B cell (primary cell): ENCODE data around the gene RAB3B. TPM values are rescaled to one million over a fixed set of nuclear protein-coding genes. Genes with fewer than 3 reads are reported as not detected.

ENCODE experiments used
- ATAC-seq: fragments of 200-7000 bp; cut with Tn5 transposase; one replicate; pipeline ENCODE4 v1.10.0; 2021; ENCODE audit warnings: low read depth, mild to moderate bottlenecking, moderate number of reproducible peaks, moderate library complexity
- CTCF ChIA-PET: fragments of 350-600 bp; sonication (Branson Sonifier 250); formaldehyde crosslinking; loops from one replicate; lab custom pipeline; 2021; ENCODE audit warnings: antibody characterized with exemption, inconsistent platforms; lab: Charles Lee
- POLR2A ChIA-PET: fragments of 350-600 bp; sonication (Branson Sonifier 250); formaldehyde crosslinking; loops from one replicate; lab custom pipeline; 2021; ENCODE audit warnings: antibody characterized with exemption; lab: Charles Lee
- DNase-seq: peaks from one replicate; pipeline ENCODE4 v3.0.0; 2013
- H2AFZ ChIP-seq: 2 replicates; pipeline ENCODE4 v1.6.1; 2012; ENCODE audit warnings: mild to moderate bottlenecking, low read depth, low read length; ENCODE audit not compliant: insufficient read depth, poor library complexity, severe bottlenecking
- H3K27ac ChIP-seq, 2 donors: 1 replicate in 1 of 2; 2 replicates in 1 of 2; pipeline ENCODE4 v1.5.1; 2012 to 2013; ENCODE audit warnings: low read length in 2 of 2, mild to moderate bottlenecking in 2 of 2, moderate library complexity in 1 of 2
- H3K27me3 ChIP-seq, 4 experiments: fragments of 200-600 bp in 1 of 4; sonication (generic) in 1 of 4; replicated peaks in 1 of 4; 1 replicate in 2 of 4; 2 replicates in 2 of 4; pipeline versions ENCODE4 v1.6.1 to v1.7.0; 2013 to 2016; ENCODE audit warnings: low read length in 3 of 4, mild to moderate bottlenecking in 2 of 4, mixed read lengths in 1 of 4, moderate library complexity in 1 of 4; ENCODE audit not compliant: insufficient read depth in 4 of 4, control insufficient read depth in 3 of 4; ENCODE audit errors: control extremely low read depth in 1 of 4
- H3K36me3 ChIP-seq, 2 experiments: replicated peaks in 1 of 2; 1 replicate in 1 of 2; 2 replicates in 1 of 2; pipeline versions ENCODE4 v1.6.1 to v1.7.1; 2013; ENCODE audit warnings: low read length in 1 of 2; ENCODE audit not compliant: insufficient read depth in 2 of 2, control insufficient read depth in 1 of 2; ENCODE audit errors: control extremely low read depth in 1 of 2, extremely low read depth in 1 of 2
- H3K4me1 ChIP-seq, 2 donors: fragments of 200-600 bp in 1 of 2; sonication (generic) in 1 of 2; 1 replicate in 1 of 2; 2 replicates in 1 of 2; pipeline versions ENCODE4 v1.5.1 to v1.6.1; 2013 to 2017; ENCODE audit warnings: low read length in 2 of 2; ENCODE audit not compliant: control insufficient read depth in 2 of 2, insufficient read depth in 2 of 2
- H3K4me2 ChIP-seq: replicated peaks from 2 replicates; pipeline ENCODE3; 2012; ENCODE audit warnings: mild to moderate bottlenecking, low read depth, low read length; ENCODE audit not compliant: poor library complexity, severe bottlenecking
- H3K4me3 ChIP-seq, 5 experiments: fragments of 200-600 bp in 1 of 5; sonication (generic) in 1 of 5; 1 replicate in 3 of 5; 2 replicates in 2 of 5; pipeline versions ENCODE4 v1.5.1 to v1.7.0; 2011 to 2016; ENCODE audit warnings: low read length in 4 of 5, mild to moderate bottlenecking in 4 of 5, low read depth in 2 of 5, control low read depth in 1 of 5, moderate library complexity in 1 of 5; ENCODE audit not compliant: insufficient read depth in 1 of 5; ENCODE audit errors: control extremely low read depth in 1 of 5, extremely low read depth in 1 of 5
- H3K79me2 ChIP-seq: fragments of 200-600 bp; sonication (generic); one replicate; pipeline ENCODE4 v1.6.0; 2016; ENCODE audit warnings: low read length; ENCODE audit not compliant: control insufficient read depth, insufficient read depth
- H3K9ac ChIP-seq: fragments of 200-600 bp; sonication (generic); 2 replicates; pipeline ENCODE4 v1.6.1; 2017; ENCODE audit warnings: mild to moderate bottlenecking, low read length, moderate library complexity
- H3K9me3 ChIP-seq, 3 donors: one replicate each; pipeline versions ENCODE4 v1.6.1 to v1.7.1; 2013; ENCODE audit warnings: low read length in 2 of 3; ENCODE audit not compliant: control insufficient read depth in 2 of 3, insufficient read depth in 1 of 3; ENCODE audit errors: control extremely low read depth in 1 of 3
- H4K20me1 ChIP-seq: 2 replicates; pipeline ENCODE4 v1.6.0; 2012; ENCODE audit warnings: mild to moderate bottlenecking, low read length; ENCODE audit not compliant: insufficient read depth, control insufficient read depth, poor library complexity, severe bottlenecking
- H3K27ac Mint-ChIP-seq: one replicate; pipeline ENCODE4 v1.8.0; 2021; ENCODE audit warnings: mixed read lengths
- H3K27me3 Mint-ChIP-seq: one replicate; pipeline ENCODE4 v1.8.0; 2021; ENCODE audit warnings: mixed read lengths
- H3K4me1 Mint-ChIP-seq: one replicate; pipeline ENCODE4 v1.8.0; 2021; ENCODE audit warnings: mixed read lengths
- H3K4me3 Mint-ChIP-seq: one replicate; pipeline ENCODE4 v1.8.0; 2021; ENCODE audit warnings: mixed read lengths
- H3K9me3 Mint-ChIP-seq: one replicate; pipeline ENCODE4 v1.8.0; 2022; ENCODE audit warnings: mixed read lengths; ENCODE audit not compliant: insufficient read depth
- EZH2 ChIP-seq: IDR thresholded peaks from 2 replicates; pipeline ENCODE4 v1.6.1; 2012; ENCODE audit warnings: borderline replicate concordance, low read depth, mild to moderate bottlenecking, moderate library complexity, low read length; ENCODE audit not compliant: insufficient read depth, poor library complexity, severe bottlenecking
- WGBS: methylation state at CpG from one replicate; pipeline ENCODE4 v1.1.5; 2013; ENCODE audit warnings: missing lambda C conversion rate; ENCODE audit not compliant: insufficient coverage; 5-methylcytosine and 5-hydroxymethylcytosine counted together
- intact Hi-C: fragments of 100-400 bp; cut with micrococcal nuclease; formaldehyde crosslinking; loops from one replicate; pipeline ENCODE4 v1.10.0; 2022
- polyA plus RNA-seq: library from polyadenylated mRNA; depleted of rRNA; stranded (reverse); fragments of >200 nt; gene quantifications from 2 replicates; pipeline ENCODE4 v1.2.3, GENCODE V29; 2012
- total RNA-seq, 2 donors: library from RNA; stranded (reverse); fragments of 120-200 nt in 1 of 2; gene quantifications; 1 replicate in 1 of 2; 2 replicates in 1 of 2; pipeline versions ENCODE4 v1.2.3 to v1.2.4, GENCODE V29; 2013 to 2022
- TF ChIP-seq, protein P1 (sequence below): fragments of 200-600 bp; IDR thresholded peaks from one replicate; pipeline ENCODE4 v1.8.0; 2022; ENCODE audit warnings: antibody characterized with exemption, mild to moderate bottlenecking

RAB3B gene
- total and polyA plus RNA-seq, 2 donors (not counting 1 experiment from before 2014, with no cell fraction given), result 0.02 TPM; not detected in 1

DNA sequence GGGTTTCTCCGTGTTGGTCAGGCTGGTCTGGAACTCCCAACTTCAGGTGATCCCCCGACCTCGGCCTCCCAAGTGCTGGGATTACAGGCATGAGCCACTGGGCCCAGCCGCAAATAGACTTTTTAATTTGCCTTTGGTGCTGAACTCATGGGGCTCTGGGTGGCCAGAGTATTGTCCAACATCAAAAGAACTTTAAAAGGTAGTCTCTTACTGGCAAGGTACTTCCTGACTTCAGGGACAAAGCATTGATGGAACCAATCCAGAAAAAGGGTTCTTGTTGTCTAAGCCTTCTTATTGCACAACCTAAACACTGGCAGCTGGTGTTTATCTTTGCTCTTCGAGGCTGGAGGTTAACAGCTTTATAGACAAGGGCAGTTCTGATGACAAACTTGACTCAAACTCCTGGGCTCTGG lies 46.9 kb upstream of the RAB3B start:
- Histone ChIP-seq H3K9me3 (no peaks in the 10 kb centered on the region), H3K27ac (no peak overlapping the region), H3K36me3 (peaks cover 5 to 17% of the 10 kb centered on the region in 2 experiments), H3K79me2 (peaks cover 11% of the 10 kb centered on the region), H2AFZ (no peak overlapping the region), H3K4me2 (no peak overlapping the region), H3K9ac (no peak overlapping the region), H3K4me3 (no peak overlapping the region), H3K27me3 (no peaks in the 10 kb centered on the region), H4K20me1 (peaks cover 7% of the 10 kb centered on the region), H3K4me1 (peaks cover 4 to 12% of the 10 kb centered on the region in 2 donors)
- Mint-ChIP-seq H3K4me1 (peaks cover 15% of the 10 kb centered on the region), H3K9me3 (no peaks in the 10 kb centered on the region), H3K4me3 (no peak overlapping the region), H3K27me3 (no peaks in the 10 kb centered on the region), H3K27ac (no peak overlapping the region)
- DNase-seq (no peak), ATAC-seq (no peak)
- 96% methylated on average over 4 of the region's 5 CpGs for WGBS
- POLR2A ChIA-PET, result no interaction called here
- CTCF ChIA-PET, result interaction anchor here (0.6 to 1.0 kb wide), 2 partner anchors 16 to 143 kb away, joined by 3 read pairs; no protein-coding TSS in a partner anchor
- TF ChIP-seq, protein P1, sequence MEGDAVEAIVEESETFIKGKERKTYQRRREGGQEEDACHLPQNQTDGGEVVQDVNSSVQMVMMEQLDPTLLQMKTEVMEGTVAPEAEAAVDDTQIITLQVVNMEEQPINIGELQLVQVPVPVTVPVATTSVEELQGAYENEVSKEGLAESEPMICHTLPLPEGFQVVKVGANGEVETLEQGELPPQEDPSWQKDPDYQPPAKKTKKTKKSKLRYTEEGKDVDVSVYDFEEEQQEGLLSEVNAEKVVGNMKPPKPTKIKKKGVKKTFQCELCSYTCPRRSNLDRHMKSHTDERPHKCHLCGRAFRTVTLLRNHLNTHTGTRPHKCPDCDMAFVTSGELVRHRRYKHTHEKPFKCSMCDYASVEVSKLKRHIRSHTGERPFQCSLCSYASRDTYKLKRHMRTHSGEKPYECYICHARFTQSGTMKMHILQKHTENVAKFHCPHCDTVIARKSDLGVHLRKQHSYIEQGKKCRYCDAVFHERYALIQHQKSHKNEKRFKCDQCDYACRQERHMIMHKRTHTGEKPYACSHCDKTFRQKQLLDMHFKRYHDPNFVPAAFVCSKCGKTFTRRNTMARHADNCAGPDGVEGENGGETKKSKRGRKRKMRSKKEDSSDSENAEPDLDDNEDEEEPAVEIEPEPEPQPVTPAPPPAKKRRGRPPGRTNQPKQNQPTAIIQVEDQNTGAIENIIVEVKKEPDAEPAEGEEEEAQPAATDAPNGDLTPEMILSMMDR, result no peak
- intact Hi-C loops, result no loop called here

DNA sequence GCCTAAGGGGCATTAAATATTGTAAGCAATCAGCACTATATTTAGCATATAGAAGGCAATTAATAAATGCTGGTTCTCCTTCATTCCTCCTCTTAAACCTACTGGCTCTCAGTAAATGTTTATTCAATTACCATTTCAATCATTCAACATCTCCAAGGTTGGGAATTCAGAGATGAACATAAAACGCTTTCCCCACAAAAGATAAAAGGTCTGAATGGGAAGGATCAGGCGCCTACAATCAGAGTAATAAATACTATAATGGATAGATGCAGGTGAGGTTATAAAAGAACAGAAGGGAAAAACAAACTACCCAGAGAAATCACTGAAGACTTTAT lies 43.5 kb upstream of the RAB3B start:
- no peaks in the 10 kb centered on the region for H3K27me3 Mint-ChIP-seq
- ChIA-PET CTCF (no interaction called here), POLR2A (interaction anchor here (1.5 to 2.2 kb wide), 2 partner anchors 20 to 21 kb away, joined by 5 to 9 read pairs; partner anchors contain the start of gene TXNDC12)
- Histone ChIP-seq H2AFZ (peak overlapping the region; percentile 94), H3K4me1 (peaks cover 16 to 22% of the 10 kb centered on the region in 2 donors), H3K9ac (peak overlapping the region; percentile 93), H3K4me3 (peak overlapping the region; percentile 73 to 86 (median 83)), H3K27me3 (no peaks in the 10 kb centered on the region), H3K4me2 (peak overlapping the region; percentile 91), H3K27ac (peak overlapping the region; percentile 71 to 86), H3K9me3 (no peaks in the 10 kb centered on the region), H3K36me3 (peaks cover 0 to 8% of the 10 kb centered on the region in 2 experiments), H4K20me1 (peaks cover 26% of the 10 kb centered on the region), H3K79me2 (peaks cover 24% of the 10 kb centered on the region)
- ATAC-seq (no peak), DNase-seq (no peak)
- WGBS, result no CpG with 5 or more reads among the region's 2 CpGs
- H3K4me3 Mint-ChIP-seq, result peak overlapping the region; percentile 97
- peaks cover 34% of the 10 kb centered on the region for H3K4me1 Mint-ChIP-seq
- intact Hi-C loops, result no loop called here
- H3K9me3 Mint-ChIP-seq, result no peaks in the 10 kb centered on the region
- peak overlapping the region; percentile 96 for H3K27ac Mint-ChIP-seq
- TF ChIP-seq, protein P1, result no peak
- TF ChIP-seq EZH2, result no peak
